Stimulated activated CD4-positive, alpha-beta T cell treated with anti-CD3 and anti-CD28 coated beads, Interleukin-4, amount 100 ng/mL, for 24 hours (primary cell): ENCODE data around the gene FIGNL1.
A peak's percentile ranks its signal among the peaks of the same experiment; 100 is the strongest.

Experiments
- DNase-seq: peaks from one replicate; pipeline ENCODE4 v3.0.0-alpha.2; 2020

FIGNL1 gene

DNA sequence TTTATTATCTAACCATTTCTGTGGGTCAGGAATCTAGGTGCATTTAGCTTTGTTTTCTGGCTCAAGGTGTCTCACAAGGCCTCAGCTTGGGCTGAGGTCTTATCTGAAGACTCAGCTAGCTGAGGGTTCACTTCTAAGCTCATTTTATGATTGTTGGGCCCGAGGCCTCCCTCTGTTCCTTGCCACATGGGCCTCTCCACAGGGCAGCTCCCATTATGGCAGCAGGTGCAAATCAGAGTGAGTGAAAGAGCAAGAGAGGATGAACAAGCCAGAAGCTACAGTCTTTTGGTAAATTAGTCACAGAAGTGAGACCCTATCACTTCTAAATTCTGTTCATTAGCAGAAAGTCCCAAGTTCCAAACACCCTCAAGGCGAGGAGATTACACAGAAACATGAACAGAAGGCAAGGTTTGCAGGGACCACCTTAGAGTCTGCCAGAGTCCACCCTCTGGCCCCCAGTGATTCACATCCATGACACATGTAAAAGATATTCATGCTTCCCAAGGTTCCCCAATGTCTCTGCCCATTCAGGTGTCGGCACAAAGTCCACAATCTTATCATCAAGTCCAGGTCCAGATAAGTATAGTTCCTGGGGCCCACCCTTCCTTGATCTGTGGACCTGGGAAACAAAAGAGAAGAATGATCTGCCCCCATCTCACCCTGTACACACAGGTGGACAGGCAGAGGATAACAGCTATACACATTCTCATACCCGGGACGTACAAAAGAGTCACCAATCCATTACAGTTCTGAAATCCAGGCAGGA, 23.7 kb downstream of the FIGNL1 start:
- no peak for DNase-seq

GRCh38 chr7:50425318-50425717, 24.8 kb downstream of the FIGNL1 start:
- DNase-seq = no peak

GRCh38 chr7:50423860-50424259, 26.3 kb downstream of the FIGNL1 start:
- no peak for DNase-seq

- DNase-seq = no peak
Observed at GRCh38 chr7:50422858-50423257, 27.3 kb downstream of the FIGNL1 start.

GRCh38 chr7:50421043-50421442, 29.1 kb downstream of the FIGNL1 start:
- DNase-seq = no peak

GRCh38 chr7:50418526-50419290, 31.4 kb downstream of the FIGNL1 start:
- no peak for DNase-seq

DNA sequence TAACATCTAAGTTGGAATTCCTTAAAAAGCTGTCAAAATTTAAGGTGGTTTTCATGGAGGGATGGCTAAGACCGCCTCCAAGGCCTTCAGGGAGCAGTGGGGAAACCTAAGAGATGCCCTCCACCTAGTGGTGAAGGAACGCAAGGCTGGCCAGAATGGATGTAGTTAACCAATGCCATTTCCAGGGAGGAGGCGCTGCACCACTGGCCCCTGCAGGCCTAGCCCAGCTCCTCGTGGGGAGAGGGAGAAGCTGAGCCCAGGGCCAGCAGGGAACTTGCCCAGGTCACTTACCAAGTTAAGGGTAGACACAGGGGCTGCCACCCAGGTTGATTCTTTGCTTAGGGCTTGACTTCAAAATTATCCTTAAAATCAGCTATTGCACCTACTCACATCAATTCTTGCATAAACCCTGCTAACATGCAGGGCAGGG, 32.0 kb downstream of the FIGNL1 start:
- DNase-seq = peak; percentile 82

DNA sequence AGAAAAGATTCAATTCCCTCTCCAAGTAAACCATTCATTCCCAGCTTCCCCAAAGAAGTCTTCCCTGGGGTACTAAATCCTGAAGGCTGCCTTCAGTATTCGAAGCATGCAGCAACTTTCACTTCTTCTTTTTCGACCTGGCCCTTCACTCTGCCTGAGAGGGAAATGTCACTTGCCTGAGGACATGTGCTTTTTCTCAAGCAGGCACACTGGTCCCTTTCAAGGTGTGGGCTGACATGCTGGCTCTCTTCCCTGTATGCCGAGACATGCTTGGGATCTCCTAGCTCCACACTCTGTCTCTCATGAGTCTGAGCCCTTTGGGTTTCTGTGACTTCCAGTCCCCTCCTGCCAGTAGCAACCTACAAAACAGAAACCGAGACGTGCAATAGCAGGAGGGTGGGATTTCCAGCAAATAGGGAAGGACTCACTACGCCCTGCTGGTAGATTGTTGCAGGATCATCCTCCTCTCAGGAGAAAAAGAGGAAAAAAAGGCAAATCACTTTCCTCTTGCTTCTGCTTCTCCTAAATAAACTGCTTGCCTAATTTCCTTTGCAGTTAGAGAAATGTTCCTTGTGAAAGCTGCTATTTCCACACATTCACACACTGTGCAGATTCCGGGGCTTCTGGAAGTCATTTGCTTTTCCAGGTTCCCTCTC, 33.5 kb downstream of the FIGNL1 start:
- no peak for DNase-seq

DNA sequence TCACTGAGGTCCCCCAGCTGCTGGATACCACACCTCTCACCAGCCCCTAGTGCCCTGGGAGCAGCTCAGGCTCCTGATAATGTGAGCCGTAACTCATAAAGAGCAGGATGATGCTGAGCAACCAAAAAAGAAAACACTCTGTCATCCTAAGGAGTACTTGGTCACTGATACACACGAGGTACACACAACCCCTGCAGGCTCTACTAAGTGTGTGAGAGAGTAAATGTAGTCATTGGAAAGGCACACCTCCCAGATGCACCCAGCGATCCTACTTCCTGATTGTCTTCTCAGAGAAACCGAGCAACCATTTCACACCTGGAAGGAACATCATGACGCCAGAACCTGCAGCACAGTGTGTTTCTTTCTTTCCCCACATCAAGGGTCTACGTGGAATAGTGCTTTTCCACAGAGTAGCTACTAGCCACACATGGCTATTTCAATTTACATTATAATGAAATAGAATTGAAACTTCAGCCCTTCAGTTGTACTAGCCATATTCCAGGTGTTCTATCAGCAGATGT, 34.2 kb downstream of the FIGNL1 start:
- DNase-seq = no peak

GRCh38 chr7:50413561-50413960, 36.6 kb downstream of the FIGNL1 start:
- DNase-seq = no peak

DNA sequence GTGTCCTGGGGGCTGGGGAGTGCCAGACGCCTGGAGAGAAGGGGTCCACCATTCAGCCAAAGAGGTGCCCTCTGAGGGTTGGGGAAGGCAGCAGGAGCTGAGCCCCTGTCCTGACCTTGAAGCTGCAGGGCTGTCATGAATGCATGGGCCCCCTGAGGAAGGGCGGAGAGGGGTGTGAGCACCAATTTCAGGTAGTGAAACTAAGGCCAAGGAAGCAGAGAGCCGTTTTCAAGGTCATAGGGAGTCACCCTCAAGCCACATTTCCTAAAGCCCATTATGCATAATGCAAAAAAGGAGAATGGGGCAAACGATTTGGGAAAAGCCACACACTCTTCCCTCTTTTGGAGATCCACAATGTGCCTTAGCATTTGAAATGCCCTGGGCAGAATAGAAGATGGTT, 37.2 kb downstream of the FIGNL1 start:
- no peak for DNase-seq

GRCh38 chr7:50411332-50411731, 38.8 kb downstream of the FIGNL1 start:
- DNase-seq = no peak

DNA sequence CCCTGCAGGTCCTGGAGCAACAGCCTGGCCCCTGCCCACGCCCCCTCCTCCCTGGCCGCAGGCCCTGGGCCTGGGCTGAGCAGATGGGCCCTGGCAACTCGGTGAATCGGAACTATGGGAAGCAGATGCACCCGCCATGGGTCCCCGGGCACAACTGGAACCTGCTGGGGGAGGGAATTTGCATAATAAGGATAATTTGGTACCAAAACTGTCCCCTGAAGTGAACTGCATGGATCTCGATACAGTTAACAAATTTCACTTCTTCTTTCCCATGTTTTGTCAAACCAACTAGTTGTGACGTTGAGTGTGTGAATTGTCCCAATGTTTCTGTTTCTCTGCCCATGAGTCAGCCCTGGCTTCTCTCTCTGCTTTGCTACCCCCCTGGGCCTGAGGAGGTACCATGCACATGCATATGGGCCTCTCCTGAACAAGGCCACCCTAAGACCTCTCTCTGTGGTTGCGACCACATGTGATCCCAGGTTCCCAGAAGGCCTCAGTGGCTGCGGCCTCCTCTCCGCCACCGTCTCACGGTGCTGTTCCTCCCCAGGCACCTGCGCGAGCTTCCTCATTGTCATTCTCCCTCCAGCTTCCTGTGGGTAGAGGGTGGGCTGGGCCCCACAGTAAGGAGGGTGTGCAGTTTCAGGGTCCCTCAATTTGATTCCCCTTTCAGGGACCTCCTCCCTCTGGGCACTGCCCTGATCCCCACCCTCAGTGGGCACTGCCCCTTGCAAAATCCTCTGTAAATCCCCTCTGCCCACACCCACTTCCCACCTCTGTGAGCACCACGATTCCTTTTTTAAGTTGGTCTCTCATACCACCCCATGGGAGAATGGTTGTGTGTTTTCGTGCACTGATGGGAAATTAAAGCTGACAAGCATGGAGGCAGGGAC, 40.0 kb downstream of the FIGNL1 start:
- DNase-seq = no peak

DNA sequence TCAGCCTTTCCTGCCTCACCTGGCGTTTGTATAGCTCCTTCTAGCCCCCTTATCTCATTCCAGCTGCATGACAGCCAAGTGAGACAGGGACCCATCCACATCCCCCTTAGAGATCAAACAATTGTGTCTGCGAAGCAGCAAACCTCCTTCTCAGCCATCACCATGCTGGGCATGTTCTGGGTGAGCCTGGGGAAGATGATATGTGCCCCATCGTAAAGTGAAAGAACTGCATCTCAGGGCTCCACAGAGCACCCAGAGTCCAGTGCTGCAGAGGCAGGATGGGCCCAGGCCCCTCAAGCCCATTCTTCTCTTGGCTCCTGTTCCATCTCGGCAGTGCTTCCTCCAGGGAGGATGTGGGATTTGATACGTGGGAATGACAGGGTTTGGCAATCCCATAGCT, 43.2 kb downstream of the FIGNL1 start:
- no peak for DNase-seq

GRCh38 chr7:50405221-50405620, 44.9 kb downstream of the FIGNL1 start:
- DNase-seq = no peak

- no peak for DNase-seq
Observed at GRCh38 chr7:50404392-50404791, 45.8 kb downstream of the FIGNL1 start.

GRCh38 chr7:50400114-50400513, 50.0 kb downstream of the FIGNL1 start:
- no peak for DNase-seq

DNA sequence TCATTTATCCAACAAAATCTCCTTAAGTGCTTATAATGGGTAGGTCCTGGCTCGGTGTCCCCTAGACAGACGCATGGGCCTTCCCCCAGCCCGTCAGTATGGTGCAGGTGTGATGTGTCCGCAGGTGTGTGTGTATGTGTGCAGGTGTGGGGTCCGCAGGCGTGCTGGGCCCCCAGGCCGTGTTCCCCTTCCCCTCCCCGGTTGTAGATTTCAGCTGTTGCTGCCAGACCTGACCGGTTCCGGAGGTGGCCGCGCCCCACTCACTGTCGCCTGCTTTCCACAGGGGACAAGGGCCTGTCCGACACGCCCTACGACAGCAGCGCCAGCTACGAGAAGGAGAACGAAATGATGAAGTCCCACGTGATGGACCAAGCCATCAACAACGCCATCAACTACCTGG, 50.5 kb downstream of the FIGNL1 start:
- DNase-seq = no peak

DNA sequence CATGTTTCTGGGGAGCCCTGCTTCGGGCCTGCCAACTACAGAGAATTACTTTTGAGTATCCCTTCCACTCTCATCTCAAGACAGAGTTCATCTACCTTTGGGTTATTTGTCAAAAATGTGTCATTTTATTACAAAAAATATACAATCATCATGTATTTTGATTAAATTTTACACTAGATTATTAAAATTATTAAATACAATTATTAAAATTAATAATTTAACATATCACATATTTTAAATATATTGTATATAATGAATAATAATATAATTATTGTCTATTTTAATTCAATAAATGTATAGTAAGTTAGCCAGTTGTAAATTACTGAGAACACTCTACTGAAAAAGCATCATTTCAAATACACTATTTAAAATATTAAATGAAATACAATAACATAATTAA, 50.9 kb downstream of the FIGNL1 start:
- DNase-seq = no peak

GRCh38 chr7:50397971-50398324, 52.2 kb downstream of the FIGNL1 start:
- peak; percentile 52 for DNase-seq

DNA sequence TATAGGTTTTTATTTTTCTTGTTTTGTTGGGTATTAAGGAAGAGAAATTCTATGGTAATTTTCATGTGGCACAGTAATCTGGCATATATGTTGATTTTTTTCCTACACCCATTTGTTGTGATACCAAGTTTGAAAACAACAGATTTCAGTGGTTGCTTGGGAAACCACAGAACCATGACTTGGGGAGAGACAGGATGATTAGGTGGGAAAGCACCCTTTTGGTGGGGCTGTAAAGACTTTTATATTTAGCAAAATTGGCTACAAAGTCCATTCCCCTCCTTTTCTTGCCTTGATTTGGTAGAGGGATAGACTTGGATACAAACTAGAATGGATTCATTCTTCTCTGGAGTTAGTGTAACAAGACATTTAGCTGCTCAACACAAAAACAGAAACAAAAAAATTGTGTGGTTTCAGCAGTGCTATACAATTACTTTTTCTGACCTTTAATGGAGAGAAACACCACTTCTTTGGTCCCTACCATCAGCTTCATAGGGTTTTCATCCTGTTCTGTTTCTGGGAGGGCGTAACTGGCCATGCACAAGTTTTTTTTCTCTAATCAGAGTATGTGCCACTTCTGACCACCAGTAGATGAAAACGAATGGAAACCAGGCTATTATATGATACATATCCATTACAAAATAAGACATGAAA, 52.7 kb downstream of the FIGNL1 start:
- DNase-seq = peak; percentile 63

DNA sequence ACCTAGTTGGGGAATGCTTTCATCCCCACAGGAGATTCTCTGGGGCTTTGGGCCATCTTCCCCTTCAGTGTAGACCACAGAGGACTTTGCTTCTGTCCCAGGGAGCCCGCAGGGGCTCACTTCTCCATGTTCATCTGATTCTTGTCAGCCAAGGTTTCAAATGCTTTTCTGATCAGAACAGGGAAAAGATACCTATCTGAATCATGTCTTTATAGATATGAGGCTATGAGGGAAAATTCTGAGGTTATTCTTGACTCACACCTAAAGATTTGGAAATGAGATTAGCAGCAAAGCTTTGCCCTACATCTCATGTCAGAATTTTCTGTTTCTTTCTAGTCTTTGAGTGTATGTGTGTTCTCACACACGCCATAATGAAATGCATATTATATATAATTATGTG, 53.3 kb downstream of the FIGNL1 start:
- peak; percentile 39 for DNase-seq
